ENCODE results near the gene APOL3.
"Not testable (repeated sequence)": the region's sequence is repeated elsewhere in the genome, so short reads cannot be mapped to it uniquely, and the experiment has no call there.

APOL3 gene

GRCh38 chr22:36097880-36098279 lies 62.7 kb downstream of the APOL3 start:
- Histone ChIP-seq H3K4me3 (ENCODE audit: insufficient read length, low read depth) (no peak overlapping the region), H3K9me3 (ENCODE audit: insufficient read depth, low read length) (no peaks in the 10 kb centered on the region), H3K4me1 (ENCODE audit: insufficient read depth, insufficient read length) (no peaks in the 10 kb centered on the region), H3K36me3 (ENCODE audit: insufficient read depth, insufficient read length, low read length) (no peaks in the 10 kb centered on the region), H3K27me3 (ENCODE audit: insufficient read depth, insufficient read length) (no peaks in the 10 kb centered on the region), H3K9ac (ENCODE audit: insufficient read length, low read depth) (no peak overlapping the region)
- DNase-seq (ENCODE audit: low read depth, low spot score) = no peak
- no peak for TF ChIP-seq SUZ12 (IDR thresholded peaks at IDR 0.05; ENCODE audit: extremely low read depth, insufficient read depth, insufficient read length)
- TF ChIP-seq ZNF274 (IDR thresholded peaks at IDR 0.05; ENCODE audit: low read depth, low read length) = no peak
- TF ChIP-seq YY1 (IDR thresholded peaks at IDR 0.05; ENCODE audit: insufficient read depth, insufficient read length) = no peak

- DNase-seq (ENCODE audit: low read depth, low spot score); H3K27me3 ChIP-seq (ENCODE audit: insufficient read depth, insufficient read length); H3K4me1 ChIP-seq (ENCODE audit: insufficient read depth, insufficient read length); H3K36me3 ChIP-seq (ENCODE audit: insufficient read depth, insufficient read length, low read length); H3K9ac ChIP-seq (ENCODE audit: insufficient read length, low read depth); H3K4me3 ChIP-seq (ENCODE audit: insufficient read length, low read depth); H3K9me3 ChIP-seq (ENCODE audit: insufficient read depth, low read length): not testable (repeated sequence)
Observed at GRCh38 chr22:36090772-36091171, 69.8 kb downstream of the APOL3 start.
